GM21390 (cell line): ENCODE data around the gene ABHD10.

Experiments used
- ATAC-seq: cut with Tn5 transposase; IDR thresholded peaks from one replicate; pipeline ENCODE4 v1.9.1; 2021; ENCODE audit not compliant: unreplicated experiment

The ABHD10 gene

DNA sequence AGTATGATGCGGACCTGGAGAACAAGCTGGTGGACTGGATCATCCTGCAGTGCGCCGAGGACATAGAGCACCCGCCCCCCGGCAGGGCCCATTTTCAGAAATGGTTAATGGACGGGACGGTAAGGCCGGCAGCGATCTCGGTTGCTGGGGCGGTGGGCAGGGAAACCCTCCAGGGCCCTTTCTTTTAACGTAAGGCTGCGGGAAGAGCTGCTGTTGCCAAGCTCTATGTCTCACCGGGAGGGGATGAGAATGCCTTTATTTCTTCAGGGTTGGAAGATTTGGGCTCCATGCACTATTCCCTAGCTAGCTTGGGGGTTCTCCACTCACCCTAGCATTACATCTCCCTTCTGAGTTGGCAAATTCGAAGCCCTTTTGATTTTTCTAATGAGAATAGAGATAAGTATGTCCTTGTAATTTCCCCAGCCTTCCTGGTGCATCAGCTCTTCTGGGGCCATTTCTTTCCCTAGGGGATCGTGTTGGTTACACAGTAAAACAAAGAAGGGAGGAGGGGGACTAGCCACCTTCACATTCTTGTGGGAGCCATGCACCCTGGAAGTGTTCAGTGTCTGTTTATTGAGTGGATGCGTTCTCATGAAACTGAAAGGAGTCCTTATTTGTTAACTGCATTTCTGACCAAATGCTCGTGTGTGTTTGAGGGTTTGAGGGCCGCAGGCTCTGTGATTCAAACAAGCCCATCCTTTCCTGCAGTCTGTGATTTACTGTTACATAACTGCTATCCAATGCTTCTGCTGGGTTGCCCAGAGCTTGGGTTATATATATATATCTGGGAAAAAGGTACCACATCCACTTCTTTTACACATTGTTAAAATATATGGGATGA, 20.9 kb downstream of the ABHD10 start:
- peak; percentile 10 for ATAC-seq

DNA sequence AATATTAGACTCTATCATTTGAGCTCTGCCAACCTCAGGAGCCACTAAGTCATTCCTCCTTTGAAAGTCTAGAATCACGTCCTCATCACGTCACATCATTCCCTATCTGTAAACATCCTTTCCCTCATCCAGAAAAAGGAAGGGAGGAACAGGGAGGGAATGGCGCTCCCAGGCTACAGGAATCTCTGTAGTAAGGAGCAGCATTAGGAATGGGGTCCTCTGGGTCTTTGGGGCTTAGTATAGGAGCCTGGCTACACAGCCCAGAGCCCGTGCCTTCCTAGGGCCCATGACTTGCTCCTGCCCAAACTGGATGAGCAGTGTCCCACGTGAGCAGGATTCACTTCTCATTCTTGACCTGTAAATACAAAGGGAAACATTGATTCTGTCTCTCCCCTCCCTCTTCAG, 21.5 kb downstream of the ABHD10 start:
- ATAC-seq: no peak

DNA sequence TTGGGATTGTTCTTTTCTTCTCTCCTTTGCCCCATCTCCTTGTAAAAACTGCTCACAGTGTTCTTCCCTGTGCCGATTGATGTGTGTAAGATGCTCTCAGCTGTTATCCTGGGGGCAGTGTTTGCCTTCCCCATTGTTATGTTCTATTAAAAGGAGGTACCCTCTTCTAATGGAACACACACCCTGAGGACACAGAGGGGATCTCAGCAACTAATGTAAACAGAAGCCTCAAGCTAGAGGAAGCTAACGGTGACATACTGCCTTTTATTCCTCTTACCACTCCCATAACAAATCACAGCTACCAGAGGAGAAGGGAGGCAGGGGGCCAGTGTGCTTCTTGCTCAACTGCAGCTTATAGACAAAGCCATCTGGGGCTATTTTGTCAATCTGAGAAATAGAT, 22.1 kb downstream of the ABHD10 start:
- no peak for ATAC-seq

DNA sequence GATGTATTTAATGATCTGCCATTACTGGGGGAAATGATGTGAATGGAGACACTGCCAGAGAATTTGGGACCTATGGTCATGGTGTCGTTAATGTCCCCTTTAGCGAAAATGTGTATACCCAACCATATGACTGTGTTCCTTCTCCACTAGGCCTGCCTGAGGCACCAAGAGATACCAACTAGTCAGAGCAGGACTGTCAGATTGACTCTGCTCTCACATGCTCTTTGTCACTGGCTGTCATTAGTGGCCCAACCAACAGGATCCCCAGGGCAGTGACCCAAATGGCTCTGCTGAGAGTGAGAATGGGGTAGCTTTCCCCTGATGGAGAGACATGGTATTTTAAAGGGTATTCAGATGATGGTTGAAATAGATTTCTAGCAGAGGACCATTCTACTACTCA, 22.7 kb downstream of the ABHD10 start:
- no peak for ATAC-seq

DNA sequence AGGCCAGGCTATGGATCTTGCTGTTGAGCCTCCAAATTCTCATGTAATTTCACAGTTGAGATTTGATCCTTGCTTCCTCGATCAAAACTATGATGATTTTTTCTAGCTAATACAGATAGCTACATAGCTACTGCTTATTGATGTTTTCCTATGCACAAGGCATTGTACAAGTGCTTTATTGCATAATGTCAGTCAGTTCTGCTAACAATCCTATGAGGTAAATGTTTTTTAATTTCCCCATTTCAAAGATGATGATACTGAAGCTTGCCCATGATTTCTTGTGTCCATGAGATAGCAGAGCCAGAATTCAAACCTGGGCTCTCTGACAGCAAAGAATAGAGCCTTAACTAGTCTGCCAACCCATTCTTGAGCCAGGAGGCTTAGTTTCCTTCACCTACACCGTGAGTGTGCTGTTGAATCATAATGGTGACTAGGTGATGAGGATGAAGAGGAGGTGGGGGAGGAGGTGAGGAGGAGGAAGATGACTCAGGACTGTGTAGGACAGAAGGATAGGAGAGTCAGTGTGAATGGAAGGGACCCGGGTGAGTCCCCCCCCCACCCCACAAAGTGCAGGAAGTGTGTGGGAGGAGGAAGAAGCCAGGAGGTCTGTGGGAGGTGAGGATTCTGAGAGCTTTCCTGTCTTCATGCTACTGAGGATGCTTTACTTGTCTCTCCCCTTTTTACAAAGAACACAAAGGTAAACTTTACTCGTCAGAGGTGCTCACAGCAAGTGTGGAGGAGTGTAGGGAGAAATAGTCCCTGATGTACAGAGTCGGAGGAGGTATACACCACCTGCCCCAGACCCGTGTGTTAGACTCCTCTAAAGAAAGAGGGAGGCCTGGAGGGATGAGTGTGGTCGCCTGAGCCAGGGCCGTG, 23.5 kb downstream of the ABHD10 start:
- ATAC-seq: no peak

DNA sequence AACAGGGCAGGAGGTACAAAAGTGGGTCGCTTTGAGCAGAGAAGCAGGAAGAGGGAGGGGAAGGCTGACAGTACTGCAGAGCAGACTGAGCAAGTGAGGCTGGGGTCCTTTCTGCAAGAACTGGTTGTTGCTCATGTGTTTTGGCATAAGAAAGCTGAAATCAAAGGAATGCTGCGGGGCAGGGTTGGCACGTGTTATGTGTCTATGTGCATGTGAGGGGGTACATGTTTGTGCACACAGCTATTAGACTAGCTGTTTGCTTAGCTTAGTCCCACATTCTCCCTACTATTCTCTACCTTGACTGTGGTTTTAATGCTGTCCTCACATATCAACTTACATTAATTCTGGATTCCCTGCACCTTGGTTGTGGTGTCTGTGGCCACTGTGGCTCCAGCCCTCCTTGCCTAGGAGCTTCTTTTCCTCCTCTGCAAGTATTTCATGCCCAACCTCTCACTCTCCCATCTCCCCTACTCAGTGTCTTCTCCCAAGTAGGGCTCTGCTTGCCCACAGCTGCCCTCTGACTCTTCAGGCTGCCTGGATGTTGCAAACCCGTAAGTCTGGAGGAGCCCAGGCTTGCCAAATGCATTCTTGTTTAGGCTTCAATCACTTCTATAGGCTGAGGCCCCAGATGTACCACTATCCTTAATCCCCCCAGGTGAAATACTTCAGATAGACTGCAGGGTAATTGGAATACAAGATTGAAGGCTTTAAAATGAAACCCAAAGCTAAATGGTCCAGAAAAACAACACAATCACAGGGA, 24.7 kb downstream of the ABHD10 start:
- ATAC-seq: no peak

DNA sequence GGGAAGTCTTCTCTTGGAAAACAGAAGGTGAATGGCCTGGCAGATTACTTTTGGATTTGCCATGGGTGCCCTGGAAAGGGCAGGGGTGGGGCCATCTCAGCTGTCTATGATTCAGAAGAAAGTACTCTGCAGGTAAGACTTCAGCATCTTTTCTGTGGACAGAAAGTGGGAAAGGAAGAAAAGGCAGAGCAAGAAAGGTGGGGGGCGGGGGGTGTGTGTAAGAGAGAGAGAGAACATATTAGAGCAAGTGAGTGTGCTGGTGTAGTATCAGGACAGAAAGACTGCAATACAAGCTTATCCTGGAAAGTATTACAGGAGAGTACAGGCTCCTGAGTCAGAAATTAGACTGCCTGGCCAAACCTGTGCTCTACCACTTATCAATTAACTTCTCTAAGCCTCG, 25.4 kb downstream of the ABHD10 start:
- no peak for ATAC-seq

DNA sequence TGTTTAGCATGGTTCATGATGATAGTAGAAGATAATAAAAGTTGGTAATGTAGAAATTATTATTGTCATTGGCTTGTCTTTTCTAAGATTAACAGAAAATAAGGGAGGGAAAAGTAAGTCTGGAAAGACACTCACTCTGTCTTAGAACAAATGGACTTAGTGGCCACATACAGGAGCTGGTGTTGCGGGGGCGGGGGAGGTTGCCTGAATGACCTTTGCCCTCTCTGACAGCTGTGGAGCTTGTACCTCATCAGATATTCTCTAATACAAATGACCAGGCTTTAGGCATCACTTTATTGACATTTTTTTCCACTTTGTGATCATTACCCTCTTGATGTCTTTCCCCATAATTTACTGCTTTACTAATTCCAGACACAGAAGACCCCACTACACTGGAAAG, 25.8 kb downstream of the ABHD10 start:
- ATAC-seq: no peak

DNA sequence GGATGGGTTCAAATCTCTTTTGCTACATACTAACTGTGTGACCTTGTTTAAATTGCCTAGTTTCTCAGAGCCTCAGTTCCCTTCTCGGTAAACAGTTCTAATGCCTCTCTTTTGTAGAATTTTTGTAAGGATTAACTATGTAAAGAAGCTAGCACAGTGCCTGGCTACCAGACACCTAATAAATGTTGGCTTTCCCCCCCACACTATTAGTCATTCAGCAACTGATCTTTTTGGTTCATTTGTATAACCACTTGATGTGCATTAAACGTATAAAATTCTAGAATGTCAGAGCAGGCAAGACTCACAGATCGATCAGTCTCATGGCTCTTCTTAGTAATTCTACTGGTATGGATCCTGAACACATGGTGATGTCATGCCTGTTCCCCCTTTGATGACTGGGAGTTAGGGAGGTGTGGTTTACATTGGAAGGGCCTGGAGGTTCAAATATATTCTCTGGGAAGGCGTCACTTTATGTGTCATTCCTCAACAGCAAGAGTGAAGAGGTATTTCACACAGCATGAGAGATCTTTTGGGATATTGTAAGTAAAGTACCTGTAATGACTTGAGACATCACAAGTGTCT, 26.4 kb downstream of the ABHD10 start:
- ATAC-seq: no peak

DNA sequence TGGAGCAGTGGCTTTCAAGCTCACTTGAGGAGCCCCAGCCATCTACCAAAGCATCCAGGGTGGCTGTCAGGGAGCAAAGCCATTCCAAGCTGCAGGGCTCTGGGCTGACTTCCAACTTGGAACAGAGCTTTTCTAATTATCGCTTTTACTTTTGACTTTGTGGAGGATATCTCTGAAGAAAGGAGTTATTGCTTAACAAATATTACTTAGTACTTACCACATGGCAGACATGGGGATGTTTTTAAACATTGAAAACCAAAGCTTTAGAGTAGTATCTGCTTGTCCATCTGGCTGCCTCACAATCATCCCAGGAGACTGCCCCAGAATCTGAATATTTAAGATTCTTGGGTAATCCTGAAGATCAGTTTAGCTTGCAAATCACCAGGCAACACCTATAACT, 28.8 kb downstream of the ABHD10 start:
- ATAC-seq: no peak

DNA sequence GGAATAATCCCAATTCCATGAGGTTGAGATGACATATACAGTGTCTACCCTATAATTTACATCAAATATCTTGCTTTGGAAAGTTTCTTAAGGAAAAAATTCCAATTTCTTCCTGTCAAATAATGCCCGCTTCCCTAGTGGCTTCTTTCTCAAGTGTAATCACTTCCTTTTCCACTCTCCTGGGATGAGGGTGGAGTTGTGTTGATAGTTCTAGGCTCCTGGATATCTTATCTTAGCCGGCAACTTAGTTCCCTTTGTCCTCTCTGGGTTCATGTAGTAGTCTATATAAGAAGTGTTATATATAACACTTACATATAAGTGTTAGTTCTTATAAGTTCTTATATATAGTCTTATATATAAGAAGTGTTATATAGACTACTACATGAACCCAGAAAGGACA, 30.8 kb downstream of the ABHD10 start:
- no peak for ATAC-seq

DNA sequence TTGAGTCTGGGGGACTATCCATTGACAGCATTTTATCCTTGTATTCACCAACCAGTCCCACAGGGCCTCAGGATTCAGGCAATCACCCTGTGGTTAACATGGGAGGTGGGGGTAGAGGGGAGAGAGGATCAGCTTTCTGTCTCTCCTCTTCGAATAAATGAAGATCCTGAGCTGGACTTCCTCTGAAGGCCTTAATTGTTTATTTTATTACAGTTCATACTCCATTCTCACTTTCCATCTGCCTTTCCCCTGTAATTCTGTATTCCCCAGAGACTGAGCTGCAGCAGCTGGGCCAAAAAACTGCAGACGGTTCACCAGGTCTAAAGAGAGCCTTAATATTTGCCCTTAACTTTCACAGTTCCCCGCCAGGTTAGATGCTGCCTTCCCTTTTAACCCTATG, 31.8 kb downstream of the ABHD10 start:
- no peak for ATAC-seq

DNA sequence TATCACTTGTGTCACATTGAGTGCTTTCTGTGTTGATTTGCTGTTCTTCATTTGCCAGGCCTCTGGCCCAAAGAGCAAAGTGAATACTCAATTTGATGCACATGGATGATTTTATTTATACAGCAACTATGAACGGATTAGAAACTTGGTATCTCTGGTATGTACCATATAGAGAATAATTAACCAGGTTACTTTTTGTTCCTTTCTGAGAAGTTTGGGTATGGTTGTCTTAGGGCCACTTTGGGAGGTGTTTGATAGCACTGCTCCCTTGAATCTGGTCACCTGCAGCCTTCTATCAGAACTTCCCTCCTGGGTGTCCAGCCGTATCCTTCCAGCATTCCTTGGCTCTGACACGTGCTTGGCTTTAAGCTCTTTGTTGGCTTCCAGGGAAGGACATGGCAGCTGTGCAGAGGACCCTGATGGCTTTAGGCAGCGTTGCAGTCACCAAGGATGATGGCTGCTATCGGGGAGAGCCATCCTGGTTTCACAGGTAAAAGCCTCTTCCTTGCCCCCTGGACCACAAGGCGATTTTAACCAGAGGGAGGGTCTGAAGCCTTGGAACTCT, 32.6 kb downstream of the ABHD10 start:
- ATAC-seq: no peak

DNA sequence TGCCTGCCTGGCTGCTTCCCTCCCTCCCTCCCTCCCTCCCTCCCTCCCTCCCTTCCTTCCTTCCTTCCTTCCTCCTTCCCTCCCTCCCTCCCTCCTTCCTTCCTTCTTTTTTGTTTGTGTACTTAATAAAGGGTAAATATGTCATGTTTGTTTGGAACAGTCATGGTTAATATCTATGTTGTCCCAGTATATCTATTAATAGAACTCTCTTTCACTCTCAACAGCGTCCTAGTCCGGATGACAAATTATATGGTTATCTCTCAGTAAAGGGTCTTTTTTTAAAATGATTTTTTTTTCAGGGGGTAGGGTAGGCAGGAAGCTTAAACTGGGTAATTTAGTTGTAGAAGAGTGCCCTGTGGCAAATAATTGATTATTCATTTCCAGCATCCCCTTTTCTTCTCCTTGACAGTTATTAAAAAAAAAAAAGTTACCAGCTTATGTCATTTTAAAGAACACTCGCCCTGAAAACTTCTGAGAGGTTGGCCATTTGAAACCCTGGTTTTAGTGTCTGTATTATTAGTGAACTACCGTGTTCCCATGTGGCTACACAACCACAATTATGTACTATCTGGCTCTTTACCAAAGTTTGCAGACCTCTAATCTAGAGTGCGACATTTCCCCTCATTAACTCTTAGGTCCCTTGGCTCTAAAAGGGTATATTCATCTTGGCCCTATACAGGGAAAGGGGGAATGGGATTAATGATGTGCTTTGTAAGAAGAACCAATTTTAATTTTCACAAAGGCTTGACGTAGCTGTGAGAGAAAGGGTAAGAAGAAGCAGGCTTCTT, 33.6 kb downstream of the ABHD10 start:
- ATAC-seq: no peak

DNA sequence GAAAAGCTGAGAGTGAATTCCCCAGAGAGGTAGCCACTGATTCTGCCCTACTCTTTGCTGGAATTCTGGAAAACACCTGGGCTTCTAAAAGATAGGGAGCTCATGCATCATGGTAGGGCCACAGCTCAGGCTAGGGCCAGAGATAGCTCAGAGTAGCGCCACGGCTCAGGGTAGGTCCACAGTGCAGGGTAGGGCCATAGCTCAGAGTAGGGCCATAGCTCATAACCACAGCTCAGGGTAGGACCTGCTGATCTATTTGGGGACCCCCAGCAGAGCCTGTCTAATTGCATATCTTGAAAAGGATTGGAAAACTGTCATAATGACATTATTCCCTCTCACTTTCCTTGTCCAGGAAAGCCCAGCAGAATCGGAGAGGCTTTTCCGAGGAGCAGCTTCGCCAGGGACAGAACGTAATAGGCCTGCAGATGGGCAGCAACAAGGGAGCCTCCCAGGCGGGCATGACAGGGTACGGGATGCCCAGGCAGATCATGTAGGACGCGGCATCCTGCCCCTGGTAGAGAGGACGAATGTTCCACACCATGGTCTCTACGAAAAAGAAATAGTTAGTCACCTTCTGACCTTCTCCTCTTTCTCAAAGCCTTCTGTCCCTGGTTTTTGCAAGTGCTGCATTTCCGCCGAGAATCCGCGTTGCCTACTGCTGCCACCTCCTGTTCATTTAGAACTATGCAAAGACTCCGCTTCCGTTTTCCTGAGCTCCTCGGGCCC, 34.4 kb downstream of the ABHD10 start:
- peak; percentile 87 for ATAC-seq

DNA sequence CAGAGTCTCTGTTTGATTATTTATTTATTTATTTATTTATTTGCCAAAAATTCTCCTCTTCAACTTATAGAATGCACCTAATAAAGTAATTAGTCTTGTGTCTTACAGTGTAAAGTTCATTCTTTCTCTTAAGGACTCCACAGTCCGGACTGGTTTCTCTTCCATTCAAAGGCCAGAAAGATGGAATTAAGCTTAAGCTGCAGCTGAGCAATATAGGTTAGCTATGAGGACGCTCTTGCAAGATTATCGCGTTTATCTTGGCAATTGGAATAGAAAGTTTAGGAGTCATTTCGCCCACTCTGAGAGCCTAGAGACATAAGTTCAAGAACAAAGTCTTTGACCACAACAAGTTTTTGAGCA, 34.9 kb downstream of the ABHD10 start:
- ATAC-seq: peak; percentile 29

DNA sequence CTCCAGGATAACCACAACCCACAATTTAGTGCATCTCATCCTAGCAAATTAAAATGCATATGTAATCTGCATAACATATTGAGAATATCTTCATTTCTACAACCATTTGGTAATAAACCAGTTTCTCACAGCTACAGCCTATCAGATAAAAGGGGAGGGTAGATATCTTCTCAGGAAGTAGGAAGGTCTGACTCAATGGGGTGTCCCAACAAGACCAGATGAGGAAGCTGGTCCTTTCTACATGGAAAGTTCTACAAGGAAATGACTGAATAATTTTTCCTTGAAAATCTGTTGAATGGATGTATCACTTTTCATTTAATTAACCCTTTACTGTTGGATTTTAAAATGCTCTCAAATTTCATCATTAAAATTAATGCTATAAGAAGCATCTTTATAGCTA, 38.3 kb downstream of the ABHD10 start:
- ATAC-seq: no peak

DNA sequence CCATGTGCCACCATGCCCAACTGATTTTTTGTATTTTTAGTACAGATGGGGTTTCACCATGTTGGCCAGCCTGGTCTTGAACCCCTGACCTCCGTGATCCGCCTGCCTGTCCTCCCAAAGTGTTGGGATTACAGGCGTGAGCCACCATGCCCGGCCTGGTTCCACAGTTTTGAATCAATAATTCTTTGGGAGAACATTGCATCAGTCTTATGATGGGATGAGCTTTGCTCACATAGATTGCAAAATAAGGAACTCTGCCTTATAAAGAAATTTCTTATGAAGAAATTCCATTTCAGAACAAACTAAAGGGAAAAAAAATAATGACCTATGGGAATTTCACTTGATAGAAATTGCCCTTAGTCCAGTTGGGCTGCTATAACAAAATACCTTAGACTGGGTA, 39.9 kb downstream of the ABHD10 start:
- no peak for ATAC-seq

DNA sequence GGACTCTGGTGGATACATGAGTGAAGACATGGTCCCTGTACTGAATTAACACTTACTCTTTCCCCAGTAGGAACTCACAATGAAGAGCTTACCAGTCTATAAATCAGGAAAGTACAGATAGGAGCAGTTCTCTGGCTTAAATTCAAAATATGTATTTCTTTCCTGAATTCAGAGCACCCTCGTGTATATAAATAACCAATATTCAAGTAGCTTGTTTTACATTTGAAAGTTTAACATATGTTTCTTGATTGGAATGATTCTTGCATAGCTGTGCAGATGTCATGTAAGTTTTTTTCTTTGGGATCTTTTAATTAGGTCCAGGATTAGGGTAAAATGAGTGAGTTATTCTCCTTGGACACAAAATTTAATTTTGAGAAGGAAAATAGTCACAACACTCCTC, 40.9 kb downstream of the ABHD10 start:
- ATAC-seq: no peak
